GM21360 (cell line): ENCODE measurements around the gene GPALPP1.
"Not testable (repeated sequence)": the region's sequence is repeated elsewhere in the genome, so short reads cannot be mapped to it uniquely, and the experiment has no call there.

Experiments used
- ATAC-seq: cut with Tn5 transposase; IDR thresholded peaks from one replicate; pipeline ENCODE4 v1.9.1; 2021; ENCODE audit warnings: mild to moderate bottlenecking, moderate library complexity; ENCODE audit not compliant: unreplicated experiment

Gene GPALPP1

GRCh38 chr13:45004096-45004495, 14.8 kb downstream of the GPALPP1 start:
- ATAC-seq: no peak

- no peak for ATAC-seq
Measured at GRCh38 chr13:45007225-45007624, 17.9 kb downstream of the GPALPP1 start.

GRCh38 chr13:45007823-45008222, 18.5 kb downstream of the GPALPP1 start:
- no peak for ATAC-seq

- no peak for ATAC-seq
Measured at GRCh38 chr13:45011198-45011597, 21.9 kb downstream of the GPALPP1 start.

- ATAC-seq: no peak
Measured at GRCh38 chr13:45015300-45015699, 26.0 kb downstream of the GPALPP1 start.

- ATAC-seq: no peak
Measured at GRCh38 chr13:45016792-45017425, 27.6 kb downstream of the GPALPP1 start.

GRCh38 chr13:45019981-45020380, 30.6 kb downstream of the GPALPP1 start:
- ATAC-seq: not testable (repeated sequence)

GRCh38 chr13:45021250-45021649, 31.9 kb downstream of the GPALPP1 start:
- ATAC-seq: no peak

GRCh38 chr13:45024847-45025246, 35.5 kb downstream of the GPALPP1 start:
- ATAC-seq: no peak

GRCh38 chr13:45034342-45034741, 45.0 kb downstream of the GPALPP1 start:
- no peak for ATAC-seq

- no peak for ATAC-seq
Measured at GRCh38 chr13:45036206-45036605, 46.9 kb downstream of the GPALPP1 start.

- ATAC-seq: no peak
Measured at GRCh38 chr13:45040173-45040572, 50.8 kb downstream of the GPALPP1 start.

- ATAC-seq: no peak
Measured at GRCh38 chr13:45040622-45041021, 51.3 kb downstream of the GPALPP1 start.

GRCh38 chr13:45042539-45042938, 53.2 kb downstream of the GPALPP1 start:
- ATAC-seq: no peak

- ATAC-seq: no peak
Measured at GRCh38 chr13:45046445-45046844, 57.1 kb downstream of the GPALPP1 start.

- ATAC-seq: no peak
Measured at GRCh38 chr13:45047394-45048310, 58.3 kb downstream of the GPALPP1 start.

- ATAC-seq: no peak
Measured at GRCh38 chr13:45048890-45049407, 59.6 kb downstream of the GPALPP1 start.

GRCh38 chr13:45049478-45049877, 60.1 kb downstream of the GPALPP1 start:
- no peak for ATAC-seq

GRCh38 chr13:45051315-45051714, 62.0 kb downstream of the GPALPP1 start:
- no peak for ATAC-seq

GRCh38 chr13:45055198-45055901, 66.0 kb downstream of the GPALPP1 start:
- ATAC-seq: peak; percentile 92

GRCh38 chr13:45055902-45056648, 66.7 kb downstream of the GPALPP1 start:
- no peak for ATAC-seq
